Pancreas (tissue), 10 donors: ENCODE results near the gene GPX7. TPM values are rescaled to one million over a fixed set of nuclear protein-coding genes. Genes with fewer than 3 reads are reported as not detected.

Source experiments
- ATAC-seq, 4 donors: fragments of 200-7000 bp; cut with Tn5 transposase; one replicate each; pipeline versions ENCODE4 v1.8.0 to v1.9.1; 2020; ENCODE audit warnings: mild to moderate bottlenecking in 4 of 4, moderate library complexity in 4 of 4
- DNase-seq, 6 donors: peaks; one replicate each; pipeline ENCODE4 v3.0.0-alpha.2; 2020
- FAIRE-seq: peaks from 2 replicates; lab custom pipeline; 2012; peaks lifted over from hg19 to GRCh38; lab: Jason Lieb, UNC
- H3K27ac ChIP-seq, 4 donors: fragments of 200-600 bp; sonication (generic); 1 replicate in 3 of 4; 2 replicates in 1 of 4; pipeline versions ENCODE4 v1.5.0 to v1.8.0; 2020
- H3K27me3 ChIP-seq, 4 donors: fragments of 200-600 bp; one replicate each; pipeline ENCODE4 v1.8.0; 2021
- H3K36me3 ChIP-seq, 3 donors: fragments of 200-600 bp; sonication (generic) in 1 of 3; one replicate each; pipeline versions ENCODE4 v1.5.0 to v1.8.0; 2020 to 2021
- H3K4me1 ChIP-seq, 3 donors: fragments of 200-600 bp; one replicate each; pipeline ENCODE4 v1.8.0; 2021
- H3K4me3 ChIP-seq, 4 donors: fragments of 200-600 bp; sonication (generic) in 2 of 4; one replicate each; pipeline versions ENCODE4 v1.5.0 to v1.8.0; 2020 to 2021
- H3K9me3 ChIP-seq, 4 donors: fragments of 200-600 bp; one replicate each; pipeline ENCODE4 v1.8.0; 2021
- WGBS, 2 donors: extraction: QIAGEN DNeasy Blood & Tissue Kit; methylation state at CpG; one replicate each; pipeline ENCODE4 v1.1.7; 2013; 5-methylcytosine and 5-hydroxymethylcytosine counted together
- intact Hi-C, 3 donors: fragments of 100-400 bp; cut with DNase I; formaldehyde crosslinking; loops; one replicate each; pipeline versions ENCODE4 v1.11.1 to v1.14.2; 2022
- polyA plus RNA-seq, 2 donors: library from polyadenylated mRNA; stranded (reverse); fragments of 200-250 nt; gene quantifications; one replicate each; pipeline ENCODE4 v1.2.3, GENCODE V29; 2013
- total RNA-seq, 6 donors: library from RNA; stranded (reverse); fragmentation: NEBNext Ultra II Directional in 4 of 6; extraction: Animal tissue kit (Norgen Biotek cat#: 25700) in 4 of 6; gene quantifications; one replicate each; pipeline versions ENCODE4 v1.2.1 to v1.2.4, GENCODE V29; 2021 to 2023
- TF ChIP-seq, protein P1 (sequence below), 4 donors: fragments of 200-600 bp; sonication (generic) in 3 of 4; IDR thresholded peaks; one replicate each; pipeline versions ENCODE4 v1.5.0 to v1.8.0; 2021; ENCODE audit warnings: antibody characterized with exemption in 4 of 4
- donor health status: healthy with polysubstance abuse.
- donor health status: DM: no; HTN: no; CAD: no; lungs with moderate emphysema.
- donor health status: DM: no; HTN: no; CAD: no.
- donor health status: control.
- donor health status: control.
- donor health status: Bipolar disorder and iron deficiency.
- donor health status: DM: yes; HTN: yes; CAD: no.
- donor health status: DM: no; HTN: no; CAD: no.
- donor health status: DM: no; HTN: no; CAD: no.
- donor health status: DM: yes; HTN: yes; CAD: no.

Gene GPX7
- total and polyA plus RNA-seq, 8 donors = 3.4 to 14.6 (median 9.0) TPM

GRCh38 chr1:52654063-52654462, 51.9 kb downstream of the GPX7 start:
- ATAC-seq (no peak), FAIRE-seq (no peak), DNase-seq (no peak)
- Histone ChIP-seq H3K27me3 (no peaks in the 10 kb centered on the region), H3K27ac (no peak overlapping the region), H3K4me3 (no peak overlapping the region), H3K4me1 (peaks cover 0 to 11% (median 9%) of the 10 kb centered on the region in 3 donors), H3K36me3 (no peaks in the 10 kb centered on the region), H3K9me3 (no peaks in the 10 kb centered on the region)
- TF ChIP-seq, protein P1, sequence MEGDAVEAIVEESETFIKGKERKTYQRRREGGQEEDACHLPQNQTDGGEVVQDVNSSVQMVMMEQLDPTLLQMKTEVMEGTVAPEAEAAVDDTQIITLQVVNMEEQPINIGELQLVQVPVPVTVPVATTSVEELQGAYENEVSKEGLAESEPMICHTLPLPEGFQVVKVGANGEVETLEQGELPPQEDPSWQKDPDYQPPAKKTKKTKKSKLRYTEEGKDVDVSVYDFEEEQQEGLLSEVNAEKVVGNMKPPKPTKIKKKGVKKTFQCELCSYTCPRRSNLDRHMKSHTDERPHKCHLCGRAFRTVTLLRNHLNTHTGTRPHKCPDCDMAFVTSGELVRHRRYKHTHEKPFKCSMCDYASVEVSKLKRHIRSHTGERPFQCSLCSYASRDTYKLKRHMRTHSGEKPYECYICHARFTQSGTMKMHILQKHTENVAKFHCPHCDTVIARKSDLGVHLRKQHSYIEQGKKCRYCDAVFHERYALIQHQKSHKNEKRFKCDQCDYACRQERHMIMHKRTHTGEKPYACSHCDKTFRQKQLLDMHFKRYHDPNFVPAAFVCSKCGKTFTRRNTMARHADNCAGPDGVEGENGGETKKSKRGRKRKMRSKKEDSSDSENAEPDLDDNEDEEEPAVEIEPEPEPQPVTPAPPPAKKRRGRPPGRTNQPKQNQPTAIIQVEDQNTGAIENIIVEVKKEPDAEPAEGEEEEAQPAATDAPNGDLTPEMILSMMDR (IDR thresholded peaks at IDR 0.05) = no peak
- intact Hi-C loops = no loop called here

DNA sequence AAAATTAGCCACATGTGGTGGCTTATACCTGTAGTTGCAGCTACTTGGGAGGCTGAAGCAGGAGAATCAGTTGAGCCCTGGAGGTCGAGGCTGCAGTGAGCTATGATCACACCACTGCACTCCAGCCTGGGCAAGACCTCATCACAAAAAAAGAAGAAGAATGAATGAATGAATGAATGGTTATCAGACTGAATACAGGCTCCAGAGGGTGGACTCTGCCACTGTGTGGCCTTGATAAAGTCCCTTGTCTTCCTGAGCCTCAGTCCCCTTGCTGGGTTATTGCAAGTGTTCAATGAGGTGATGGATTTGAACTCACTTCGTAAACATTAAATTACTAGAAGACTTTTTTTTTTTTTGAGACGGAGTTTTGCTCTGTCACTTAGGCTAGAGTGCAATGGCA, 55.5 kb downstream of the GPX7 start:
- no peak overlapping the region for H3K4me3 ChIP-seq
- H3K27ac ChIP-seq = no peak overlapping the region
- no peaks in the 10 kb centered on the region for H3K4me1 ChIP-seq
- no peaks in the 10 kb centered on the region for H3K9me3 ChIP-seq
- ATAC-seq (no peak), DNase-seq (no peak), FAIRE-seq (no peak)
- WGBS, 2 donors = 86 to 96% methylated on average over 3 of the region's 3 CpGs
- intact Hi-C loops = no loop called here
- TF ChIP-seq, protein P1 (IDR thresholded peaks at IDR 0.05) = no peak
- H3K27me3 ChIP-seq = no peaks in the 10 kb centered on the region
- no peaks in the 10 kb centered on the region for H3K36me3 ChIP-seq

Other genes with a start within 250 kb of the GPX7 start
- 10 to 100 TPM; 13.3 to 22.3 (median 14.1) TPM for gene CC2D1B, start 236.2 kb upstream of the GPX7 start, total RNA-seq
- gene CC2D1B, start 236.2 kb upstream of the GPX7 start, polyA plus RNA-seq = 10 to 100 TPM; 18.4 to 21.3 TPM
- under 1 TPM; 0.09 to 0.43 (median 0.29) TPM for gene ORC1, start 197.9 kb upstream of the GPX7 start, total RNA-seq
- gene ORC1, start 197.9 kb upstream of the GPX7 start, polyA plus RNA-seq = under 1 TPM; 0.27 to 0.68 TPM
- gene PRPF38A, start 197.8 kb upstream of the GPX7 start, total RNA-seq = 10 to 100 TPM; 12.3 to 25.6 (median 19.0) TPM
- 10 to 100 TPM in 1 of 2 donors, 1 to 10 TPM in 1; 7.8 to 12.3 TPM for gene PRPF38A, start 197.8 kb upstream of the GPX7 start, polyA plus RNA-seq
- gene TUT4, start 49.3 kb upstream of the GPX7 start, total RNA-seq = 10 to 100 TPM; 17.6 to 40.8 (median 24.1) TPM
- gene TUT4, start 49.3 kb upstream of the GPX7 start, polyA plus RNA-seq = 10 to 100 TPM; 17.4 to 34.5 TPM
- under 1 TPM in 4 of 6 donors, not detected in 2; 0.28 to 0.66 (median 0.51) TPM for gene SHISAL2A, start 30.8 kb downstream of the GPX7 start, total RNA-seq
- under 1 TPM in 1 of 2 donors, not detected in 1; 0.19 TPM for gene SHISAL2A, start 30.8 kb downstream of the GPX7 start, polyA plus RNA-seq
- gene COA7, start 96.0 kb downstream of the GPX7 start, total RNA-seq = 10 to 100 TPM in 3 of 6 donors, 1 to 10 TPM in 3; 7.2 to 18.6 (median 9.4) TPM
- gene COA7, start 96.0 kb downstream of the GPX7 start, polyA plus RNA-seq = 1 to 10 TPM; 2.1 to 4.8 TPM
- gene ZYG11B, start 124.1 kb downstream of the GPX7 start, total RNA-seq = 10 to 100 TPM in 2 of 6 donors, 1 to 10 TPM in 4; 6.8 to 12.9 (median 8.0) TPM
- gene ZYG11B, start 124.1 kb downstream of the GPX7 start, polyA plus RNA-seq = 1 to 10 TPM; 3.2 to 4.1 TPM
- not detected for gene ZYG11A, start 240.4 kb downstream of the GPX7 start, total RNA-seq
- not detected for gene ZYG11A, start 240.4 kb downstream of the GPX7 start, polyA plus RNA-seq